ENCODE results near the gene TSPAN10. TPM values are rescaled to one million over a fixed set of nuclear protein-coding genes. Genes with fewer than 3 reads are reported as not detected.

TSPAN10 gene
- polyA plus RNA-seq, 2 donors, result 0.56 to 1.7 TPM

Other genes starting within 250 kb of the TSPAN10 start
- gene BAHCC1, start 241.7 kb upstream of the TSPAN10 start, polyA plus RNA-seq, result 1 to 10 TPM; 3.0 to 9.1 TPM
- gene ACTG1, start 124.4 kb upstream of the TSPAN10 start, polyA plus RNA-seq, result 1,000 to 10,000 TPM; 1,763 to 5,708 TPM
- 1 to 10 TPM in 1 of 2 donors, under 1 TPM in 1; 0.54 to 2.0 TPM for gene FSCN2, start 108.8 kb upstream of the TSPAN10 start, polyA plus RNA-seq
- gene FAAP100, start 84.8 kb upstream of the TSPAN10 start, polyA plus RNA-seq, result 10 to 100 TPM; 17.3 to 27.1 TPM
- 10 to 100 TPM; 30.6 to 38.8 TPM for gene NPLOC4, start 84 bp upstream of the TSPAN10 start, polyA plus RNA-seq
- under 1 TPM; 0.12 to 0.33 TPM for gene PDE6G, start 19.3 kb downstream of the TSPAN10 start, polyA plus RNA-seq
- 10 to 100 TPM; 38.1 to 46.1 TPM for gene OXLD1, start 29.4 kb downstream of the TSPAN10 start, polyA plus RNA-seq
- gene CCDC137, start 29.5 kb downstream of the TSPAN10 start, polyA plus RNA-seq, result 10 to 100 TPM; 22.2 to 33.0 TPM
- gene ARL16, start 46.6 kb downstream of the TSPAN10 start, polyA plus RNA-seq, result 10 to 100 TPM; 36.2 to 53.9 TPM
- gene HGS, start 46.8 kb downstream of the TSPAN10 start, polyA plus RNA-seq, result 100 to 1,000 TPM in 1 of 2 donors, 10 to 100 TPM in 1; 83.6 to 131 TPM
- gene MRPL12, start 66.2 kb downstream of the TSPAN10 start, polyA plus RNA-seq, result 100 to 1,000 TPM; 136 to 173 TPM
- gene SLC25A10, start 75.1 kb downstream of the TSPAN10 start, polyA plus RNA-seq, result 10 to 100 TPM; 40.5 to 42.4 TPM
- gene GCGR, start 167.0 kb downstream of the TSPAN10 start, polyA plus RNA-seq, result under 1 TPM; 0.11 to 0.14 TPM
- 10 to 100 TPM; 24.7 to 32.3 TPM for gene MCRIP1, start 196.1 kb downstream of the TSPAN10 start, polyA plus RNA-seq
- gene PPP1R27, start 197.9 kb downstream of the TSPAN10 start, polyA plus RNA-seq, result under 1 TPM; 0.25 to 0.98 TPM
- 100 to 1,000 TPM; 582 to 595 TPM for gene P4HB, start 223.3 kb downstream of the TSPAN10 start, polyA plus RNA-seq
- 100 to 1,000 TPM; 201 to 209 TPM for gene ARHGDIA, start 234.1 kb downstream of the TSPAN10 start, polyA plus RNA-seq